MM.1S (cell line): ENCODE results near the gene CCDC154.

ENCODE experiments used
- DNase-seq: peaks from one replicate; pipeline ENCODE4 v3.0.0-alpha.2; 2015
- H2AFZ ChIP-seq: fragments of 300-600 bp; sonication (generic); 2 replicates; pipeline ENCODE4 v1.6.0; 2016; ENCODE audit warnings: antibody characterized with exemption, low read length
- H3F3A ChIP-seq: fragments of 300-600 bp; sonication (generic); 2 replicates; pipeline ENCODE4 v1.6.1; 2016; ENCODE audit warnings: mild to moderate bottlenecking, antibody characterized with exemption, low read length, moderate library complexity, mixed read lengths; ENCODE audit not compliant: insufficient read depth
- H3K27ac ChIP-seq: fragments of 300-600 bp; sonication (generic); 2 replicates; pipeline ENCODE4 v1.5.1; 2016; ENCODE audit warnings: mild to moderate bottlenecking, low read length
- H3K27me3 ChIP-seq: fragments of 300-600 bp; sonication (generic); replicated peaks from 2 replicates; pipeline ENCODE4 v1.6.0; 2016; ENCODE audit warnings: low read length; ENCODE audit not compliant: insufficient read depth
- H3K36me3 ChIP-seq: fragments of 300-600 bp; sonication (generic); replicated peaks from 2 replicates; pipeline ENCODE4 v1.6.1; 2016; ENCODE audit warnings: mild to moderate bottlenecking, low read length, mixed read lengths; ENCODE audit not compliant: insufficient read depth
- H3K4me1 ChIP-seq: fragments of 300-600 bp; sonication (generic); 2 replicates; pipeline ENCODE4 v1.6.1; 2016; ENCODE audit warnings: low read length, mixed read lengths
- H3K4me2 ChIP-seq: fragments of 300-600 bp; sonication (generic); 2 replicates; pipeline ENCODE4 v1.6.0; 2016; ENCODE audit warnings: low read depth, low read length
- H3K4me3 ChIP-seq: fragments of 300-600 bp; sonication (generic); 2 replicates; pipeline ENCODE4 v1.5.1; 2016; ENCODE audit warnings: low read length, mixed read lengths
- H3K79me2 ChIP-seq: fragments of 300-600 bp; sonication (generic); 2 replicates; pipeline ENCODE4 v1.6.1; 2016; ENCODE audit warnings: mixed run types, low read length, mixed read lengths
- H3K9ac ChIP-seq: fragments of 300-600 bp; sonication (generic); 2 replicates; pipeline ENCODE4 v1.6.1; 2016; ENCODE audit warnings: low read length, mixed read lengths
- H3K9me2 ChIP-seq: fragments of 300-600 bp; sonication (generic); replicated peaks from 2 replicates; pipeline ENCODE4 v1.6.1; 2016; ENCODE audit warnings: mild to moderate bottlenecking, low read length, mixed read lengths; ENCODE audit not compliant: insufficient read depth
- H3K9me3 ChIP-seq: fragments of 300-600 bp; sonication (generic); replicated peaks from 2 replicates; pipeline ENCODE4 v1.6.1; 2016; ENCODE audit warnings: mild to moderate bottlenecking, low read length, mixed read lengths; ENCODE audit not compliant: insufficient read depth
- H4K20me1 ChIP-seq: fragments of 300-600 bp; sonication (generic); 2 replicates; pipeline ENCODE4 v1.6.1; 2016; ENCODE audit warnings: mild to moderate bottlenecking, low read length, moderate library complexity, mixed read lengths; ENCODE audit not compliant: insufficient read depth
- EZH2 ChIP-seq: fragments of 300-600 bp; sonication (generic); optimal IDR thresholded peaks from 2 replicates; pipeline ENCODE3; 2017; ENCODE audit warnings: low read depth, mild to moderate bottlenecking, antibody characterized with exemption, low read length, mixed read lengths
- EZH2phosphoT487 ChIP-seq: fragments of 300-600 bp; sonication (generic); IDR thresholded peaks from 2 replicates; pipeline ENCODE4 v1.6.1; 2018; ENCODE audit warnings: antibody characterized with exemption, low read length
- TF ChIP-seq, protein P1 (sequence below): fragments of 300-600 bp; sonication (generic); IDR thresholded peaks from 2 replicates; pipeline ENCODE4 v1.5.1; 2016; ENCODE audit warnings: antibody characterized with exemption, low read length, mixed read lengths

Gene CCDC154

GRCh38 chr16:1446296-1447080, 2.1 kb upstream of the CCDC154 start:
- Histone ChIP-seq H3F3A (no peaks in the 10 kb centered on the region), H4K20me1 (no peaks in the 10 kb centered on the region), H2AFZ (no peak overlapping the region), H3K4me2 (no peak overlapping the region), H3K36me3 (no peaks in the 10 kb centered on the region), H3K4me1 (no peaks in the 10 kb centered on the region), H3K9ac (no peak overlapping the region), H3K9me2 (no peaks in the 10 kb centered on the region), H3K4me3 (no peak overlapping the region), H3K27me3 (peaks cover under 1% of the 10 kb centered on the region; the same call in 1 of the 2 replicates), H3K9me3 (no peaks in the 10 kb centered on the region), H3K79me2 (no peaks in the 10 kb centered on the region), H3K27ac (no peak overlapping the region)
- DNase-seq = no peak
- TF ChIP-seq EZH2 (no peak), EZH2phosphoT487 (no peak)
- TF ChIP-seq, protein P1, sequence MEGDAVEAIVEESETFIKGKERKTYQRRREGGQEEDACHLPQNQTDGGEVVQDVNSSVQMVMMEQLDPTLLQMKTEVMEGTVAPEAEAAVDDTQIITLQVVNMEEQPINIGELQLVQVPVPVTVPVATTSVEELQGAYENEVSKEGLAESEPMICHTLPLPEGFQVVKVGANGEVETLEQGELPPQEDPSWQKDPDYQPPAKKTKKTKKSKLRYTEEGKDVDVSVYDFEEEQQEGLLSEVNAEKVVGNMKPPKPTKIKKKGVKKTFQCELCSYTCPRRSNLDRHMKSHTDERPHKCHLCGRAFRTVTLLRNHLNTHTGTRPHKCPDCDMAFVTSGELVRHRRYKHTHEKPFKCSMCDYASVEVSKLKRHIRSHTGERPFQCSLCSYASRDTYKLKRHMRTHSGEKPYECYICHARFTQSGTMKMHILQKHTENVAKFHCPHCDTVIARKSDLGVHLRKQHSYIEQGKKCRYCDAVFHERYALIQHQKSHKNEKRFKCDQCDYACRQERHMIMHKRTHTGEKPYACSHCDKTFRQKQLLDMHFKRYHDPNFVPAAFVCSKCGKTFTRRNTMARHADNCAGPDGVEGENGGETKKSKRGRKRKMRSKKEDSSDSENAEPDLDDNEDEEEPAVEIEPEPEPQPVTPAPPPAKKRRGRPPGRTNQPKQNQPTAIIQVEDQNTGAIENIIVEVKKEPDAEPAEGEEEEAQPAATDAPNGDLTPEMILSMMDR = no peak

DNA sequence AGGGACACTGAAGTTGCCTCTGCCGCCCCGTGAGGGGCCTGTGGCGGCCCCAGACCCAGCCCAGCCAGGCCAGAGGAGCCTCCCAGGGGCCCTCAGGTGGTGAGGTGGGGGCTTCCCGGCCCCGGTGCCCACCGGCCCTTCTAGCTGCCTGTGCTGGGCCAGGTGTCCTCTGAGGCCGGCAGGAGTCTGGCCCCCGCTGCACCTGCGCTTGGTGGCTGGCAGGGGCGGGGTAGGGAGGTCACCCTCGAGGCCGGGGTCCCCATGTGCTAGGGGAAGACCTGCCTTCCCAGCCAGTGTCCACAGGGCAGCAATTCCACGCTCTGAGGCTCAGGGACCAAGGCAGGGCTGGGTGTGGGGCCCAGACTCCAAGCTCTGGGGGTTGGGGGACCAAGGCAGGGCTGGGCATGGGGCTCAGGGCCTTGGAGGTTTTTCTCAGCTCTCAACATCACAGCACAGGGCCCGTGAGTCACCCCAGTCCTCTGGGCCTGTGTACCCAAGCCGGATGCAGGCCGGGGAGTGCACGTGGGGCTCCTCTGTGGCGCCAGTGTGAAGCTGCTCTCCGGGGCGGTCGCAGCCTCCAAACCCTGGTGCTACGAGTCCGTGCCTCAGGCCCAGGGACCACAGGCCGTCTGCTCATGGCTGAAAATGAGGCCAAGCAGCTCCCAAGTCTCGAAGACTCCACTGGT, 1.3 kb upstream of the CCDC154 start:
- Histone ChIP-seq H3K4me2 (no peak overlapping the region), H3K36me3 (no peaks in the 10 kb centered on the region), H3K9ac (no peak overlapping the region), H3K27me3 (peaks cover 7% of the 10 kb centered on the region; the same call in 1 of the 2 replicates), H3K9me2 (no peaks in the 10 kb centered on the region), H3K4me3 (no peak overlapping the region), H4K20me1 (no peaks in the 10 kb centered on the region), H3F3A (no peaks in the 10 kb centered on the region), H3K9me3 (no peaks in the 10 kb centered on the region), H3K27ac (no peak overlapping the region), H3K4me1 (no peaks in the 10 kb centered on the region), H3K79me2 (no peaks in the 10 kb centered on the region), H2AFZ (no peak overlapping the region)
- TF ChIP-seq, protein P1 = no peak
- TF ChIP-seq EZH2phosphoT487 (no peak), EZH2 (no peak)
- DNase-seq = no peak

DNA sequence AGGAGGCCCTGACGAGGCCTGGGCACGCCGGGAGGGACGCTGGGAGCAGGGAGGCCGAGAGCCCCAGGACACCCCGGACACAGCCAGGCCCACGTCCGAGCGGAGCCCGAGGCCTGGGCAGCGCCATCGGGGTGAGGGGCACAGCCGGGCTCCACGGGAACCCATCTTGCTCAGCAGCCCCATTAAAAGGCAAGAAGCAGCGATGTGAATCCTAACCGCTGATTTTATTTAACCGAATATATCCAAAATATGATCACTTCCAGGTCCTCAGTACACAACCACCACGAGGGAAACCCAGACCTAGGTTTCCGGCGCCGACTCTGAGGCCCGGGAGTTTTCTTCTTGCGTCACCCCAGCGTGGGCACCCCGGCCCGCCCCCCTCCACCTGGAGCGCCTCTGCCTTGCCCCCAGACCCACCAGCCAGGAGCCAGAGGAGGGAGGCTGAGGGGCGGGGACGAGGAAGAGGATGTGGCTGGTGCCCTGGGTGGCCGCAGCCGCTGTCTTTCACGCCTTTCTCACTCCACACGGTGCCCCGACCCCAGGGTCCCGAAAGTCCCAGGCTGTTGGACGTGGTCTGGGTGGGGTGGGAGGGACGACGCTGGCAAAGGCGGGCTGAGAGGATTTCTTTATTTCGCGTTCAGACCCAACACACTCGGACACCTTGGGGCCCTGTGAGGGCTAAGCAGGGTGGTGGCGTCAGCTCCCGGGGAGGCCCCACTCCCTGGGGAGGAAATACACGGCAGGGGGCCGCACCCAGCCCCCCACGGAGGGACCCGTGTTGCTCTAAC, 568 bp upstream of the CCDC154 start:
- Histone ChIP-seq H3K27ac (no peak overlapping the region), H2AFZ (no peak overlapping the region), H3F3A (no peaks in the 10 kb centered on the region), H4K20me1 (no peaks in the 10 kb centered on the region), H3K79me2 (no peaks in the 10 kb centered on the region), H3K9ac (no peak overlapping the region), H3K4me3 (no peak overlapping the region), H3K9me2 (no peaks in the 10 kb centered on the region), H3K9me3 (no peaks in the 10 kb centered on the region), H3K27me3 (peaks cover 7% of the 10 kb centered on the region; the same call in 1 of the 2 replicates), H3K4me1 (no peaks in the 10 kb centered on the region), H3K4me2 (no peak overlapping the region), H3K36me3 (no peaks in the 10 kb centered on the region)
- no peak for TF ChIP-seq EZH2
- TF ChIP-seq, protein P1 = no peak
- TF ChIP-seq EZH2phosphoT487 = no peak
- DNase-seq = no peak
